ENCODE data around the gene DUOXA1. TPM values are rescaled to one million over a fixed set of nuclear protein-coding genes. Genes with fewer than 3 reads are reported as not detected.

Gene DUOXA1
- total and polyA plus RNA-seq, 7 donors = 0.04 to 0.56 (median 0.25) TPM; not detected in 3

DNA sequence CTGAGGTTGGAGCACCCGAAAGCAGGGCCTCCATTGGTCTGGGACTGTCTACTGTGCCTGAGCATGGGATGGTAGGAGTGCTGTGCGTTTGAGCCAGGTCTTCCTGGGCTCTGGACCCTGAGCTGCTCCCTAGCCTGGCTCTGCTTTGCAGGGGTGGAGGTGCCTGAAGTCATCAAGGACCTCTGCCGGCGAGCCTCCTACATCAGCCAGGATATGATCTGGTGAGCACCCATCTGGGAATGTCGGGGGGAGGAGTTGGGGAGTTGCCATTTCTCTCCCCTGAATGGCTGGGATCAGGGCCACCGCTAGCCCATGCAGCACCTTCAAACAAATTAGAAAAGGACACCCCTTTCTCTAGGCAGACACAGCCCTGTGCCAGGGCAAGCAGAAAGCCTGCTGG lies 20.8 kb upstream of the DUOXA1 start:
- H3K4me3 ChIP-seq = no peak overlapping the region
- H3K27me3 ChIP-seq (ENCODE audit: insufficient read depth in 3 of 3, low read length in 2 of 3) = no peaks in the 10 kb centered on the region
- TF ChIP-seq CTCF (IDR thresholded peaks at IDR 0.05) = no peak
- no peak overlapping the region for H3K27ac ChIP-seq
- H3K4me1 ChIP-seq = no peaks in the 10 kb centered on the region
- intact Hi-C loops (cut with DNase I) = no loop called here
- WGBS, 3 donors = 70 to 80% (median 71%) methylated on average over 6 of the region's 6 CpGs
- H3K36me3 ChIP-seq (ENCODE audit: insufficient read depth in 1 of 2, low read depth in 1 of 2) = no peaks in the 10 kb centered on the region
- ATAC-seq (no peak), DNase-seq (no peak)
- H3K9me3 ChIP-seq = no peaks in the 10 kb centered on the region

- Histone ChIP-seq H3K36me3 (ENCODE audit: insufficient read depth in 1 of 2, low read depth in 1 of 2) (no peaks in the 10 kb centered on the region), H3K4me1 (no peaks in the 10 kb centered on the region), H3K27ac (no peak overlapping the region), H3K9me3 (no peaks in the 10 kb centered on the region), H3K4me3 (no peak overlapping the region), H3K27me3 (ENCODE audit: insufficient read depth in 3 of 3, low read length in 2 of 3) (no peaks in the 10 kb centered on the region)
- no peak for TF ChIP-seq CTCF (IDR thresholded peaks at IDR 0.05)
- intact Hi-C loops (cut with DNase I) = no loop called here
- 67 to 83% (median 80%) methylated on average over 1 of the region's 1 CpG for WGBS, 3 donors
- ATAC-seq (no peak), DNase-seq (no peak)
Measured at GRCh38 chr15:45149060-45149459, 19.4 kb upstream of the DUOXA1 start.

DNA sequence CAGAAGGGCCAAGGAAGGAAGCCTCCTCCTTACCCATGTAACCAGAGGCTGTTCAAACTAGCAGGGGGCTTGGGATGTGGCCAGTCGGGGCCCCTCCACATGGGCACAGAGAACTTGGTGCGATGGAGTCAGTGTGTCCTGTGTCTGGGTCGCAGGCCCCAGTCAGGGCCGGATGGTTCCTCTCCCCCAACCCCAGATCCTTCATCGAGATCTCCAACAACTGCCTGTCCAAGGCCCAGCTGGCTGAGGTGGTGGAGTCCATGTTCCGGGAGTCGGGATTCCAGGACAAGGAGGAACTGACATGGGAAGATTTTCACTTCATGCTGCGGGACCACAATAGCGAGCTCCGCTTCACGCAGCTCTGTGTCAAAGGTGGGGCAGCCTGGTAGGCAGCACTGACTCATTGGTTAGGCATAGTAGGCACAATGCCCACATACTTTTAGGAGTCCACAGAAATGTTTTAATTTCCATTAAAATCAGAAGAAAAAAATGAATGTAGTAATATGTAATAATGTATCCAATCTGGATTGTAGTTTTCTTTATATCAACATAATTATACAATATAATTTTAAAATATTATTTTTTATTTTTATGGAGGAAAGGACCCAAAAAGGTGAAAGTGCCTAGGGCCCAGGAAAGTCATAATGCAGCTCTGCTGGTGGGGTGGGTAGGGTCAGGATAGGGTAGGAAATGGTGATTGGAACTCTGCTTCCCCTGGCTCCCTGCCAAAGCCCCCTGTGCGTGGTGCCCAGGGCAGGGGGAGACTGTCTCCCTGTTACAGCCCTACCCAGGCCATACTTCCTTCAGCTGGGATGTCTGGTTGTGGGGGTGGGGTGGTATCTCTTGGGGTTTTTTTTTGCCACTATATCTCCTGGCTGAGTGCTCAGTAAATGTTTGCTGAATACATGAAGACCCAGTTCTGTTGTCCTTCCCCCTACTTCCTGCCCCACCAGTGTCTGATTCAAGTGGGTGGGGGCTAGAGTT lies 18.7 kb upstream of the DUOXA1 start:
- intact Hi-C loops (cut with DNase I) = no loop called here
- no peaks in the 10 kb centered on the region for H3K9me3 ChIP-seq
- H3K4me3 ChIP-seq = no peak overlapping the region
- no peak for TF ChIP-seq CTCF (IDR thresholded peaks at IDR 0.05)
- DNase-seq = no peak
- no peak overlapping the region for H3K27ac ChIP-seq
- H3K36me3 ChIP-seq (ENCODE audit: insufficient read depth in 1 of 2, low read depth in 1 of 2) = no peaks in the 10 kb centered on the region
- no peak for ATAC-seq
- H3K4me1 ChIP-seq = no peaks in the 10 kb centered on the region
- no peaks in the 10 kb centered on the region for H3K27me3 ChIP-seq (ENCODE audit: insufficient read depth in 3 of 3, low read length in 2 of 3)
- WGBS, 3 donors = 79 to 85% (median 84%) methylated on average over 12 of the region's 12 CpGs

- DNase-seq (no peak), ATAC-seq (no peak)
- Histone ChIP-seq H3K27ac (no peak overlapping the region), H3K36me3 (ENCODE audit: insufficient read depth in 1 of 2, low read depth in 1 of 2) (no peaks in the 10 kb centered on the region), H3K4me1 (no peaks in the 10 kb centered on the region), H3K9me3 (no peaks in the 10 kb centered on the region), H3K27me3 (ENCODE audit: insufficient read depth in 3 of 3, low read length in 2 of 3) (no peaks in the 10 kb centered on the region), H3K4me3 (no peak overlapping the region)
- intact Hi-C loops (cut with DNase I) = no loop called here
- WGBS, 3 donors = 86 to 96% (median 88%) methylated on average over 6 to 7 of the region's 7 CpGs
- no peak for TF ChIP-seq CTCF (IDR thresholded peaks at IDR 0.05)
Measured at GRCh38 chr15:45147606-45148005, 17.9 kb upstream of the DUOXA1 start.

Measured in psoas muscle (tissue), 8 donors.